Right atrium auricular region (tissue), 2 donors: ENCODE data around the gene PYCARD. TPM values are rescaled to one million over a fixed set of nuclear protein-coding genes. Genes with fewer than 3 reads are reported as not detected.

Source experiments
- DNase-seq: peaks from one replicate; pipeline ENCODE4 v3.0.0-alpha.2; 2019; ENCODE audit warnings: low spot score
- H3K27ac ChIP-seq, 2 donors: fragments of 200-600 bp; sonication (generic); 1 replicate in 1 of 2; 2 replicates in 1 of 2; pipeline ENCODE4 v1.5.1; 2016 to 2019
- H3K27me3 ChIP-seq, 2 donors: fragments of 200-600 bp; sonication (generic); one replicate each; pipeline versions ENCODE4 v1.5.1 to v1.6.0; 2017 to 2019
- H3K36me3 ChIP-seq: fragments of 200-600 bp; sonication (generic); one replicate; pipeline ENCODE4 v1.5.1; 2016
- H3K4me1 ChIP-seq, 2 donors: fragments of 200-600 bp; sonication (generic); one replicate each; pipeline versions ENCODE4 v1.5.1 to v1.6.0; 2017 to 2019
- H3K4me3 ChIP-seq, 2 donors: fragments of 200-600 bp; sonication (generic); 1 replicate in 1 of 2; 2 replicates in 1 of 2; pipeline ENCODE4 v1.5.1; 2017 to 2019; ENCODE audit warnings: mild to moderate bottlenecking in 1 of 2, moderate library complexity in 1 of 2
- H3K9me3 ChIP-seq, 2 donors: fragments of 200-600 bp; sonication (generic); one replicate each; pipeline ENCODE4 v1.5.1; 2019
- CTCF ChIP-seq, 2 donors: fragments of 200-600 bp; sonication (generic); IDR thresholded peaks; one replicate each; pipeline ENCODE4 v1.5.1; 2019; ENCODE audit warnings: antibody characterized with exemption in 2 of 2
- total RNA-seq, 2 donors: library from RNA; depleted of rRNA; stranded (reverse); fragments of >200 nt; gene quantifications; one replicate each; pipeline ENCODE4 v1.1.0, GENCODE V29; 2016

PYCARD gene
- total RNA-seq, 2 donors from 2014 or later: 7.9 to 13.8 TPM

- H3K27ac ChIP-seq: no peak overlapping the region
- H3K36me3 ChIP-seq: peaks cover 78% of the 10 kb centered on the region
- H3K4me1 ChIP-seq: peaks cover 0 to 34% of the 10 kb centered on the region in 2 donors
- no peak overlapping the region for H3K4me3 ChIP-seq
- DNase-seq: no peak
- H3K9me3 ChIP-seq: no peaks in the 10 kb centered on the region
- no peaks in the 10 kb centered on the region for H3K27me3 ChIP-seq
- TF ChIP-seq CTCF (IDR thresholded peaks at IDR 0.05): no peak
These were observed 17.2 kb downstream of the PYCARD start for GRCh38 chr16:31185339-31185738.

- Histone ChIP-seq H3K4me1 (peaks cover 0 to 34% of the 10 kb centered on the region in 2 donors), H3K27ac (no peak overlapping the region)
These were observed 17.7 kb downstream of the PYCARD start for GRCh38 chr16:31184888-31185287.

GRCh38 chr16:31183432-31184428 lies 18.8 kb downstream of the PYCARD start:
- no peak overlapping the region for H3K4me3 ChIP-seq
- H3K36me3 ChIP-seq: peaks cover 62% of the 10 kb centered on the region
- H3K4me1 ChIP-seq: peaks cover 0 to 40% of the 10 kb centered on the region in 2 donors
- no peak overlapping the region for H3K27ac ChIP-seq
- H3K9me3 ChIP-seq: no peaks in the 10 kb centered on the region
- TF ChIP-seq CTCF (IDR thresholded peaks at IDR 0.05): no peak
- no peak for DNase-seq
- no peaks in the 10 kb centered on the region for H3K27me3 ChIP-seq

More at GRCh38 chr16:31184888-31185287, 17.7 kb downstream of the PYCARD start:
- no peak for TF ChIP-seq CTCF (IDR thresholded peaks at IDR 0.05)
- no peaks in the 10 kb centered on the region for H3K27me3 ChIP-seq
- peaks cover 74% of the 10 kb centered on the region for H3K36me3 ChIP-seq
- DNase-seq: no peak
- no peak overlapping the region for H3K4me3 ChIP-seq
- no peaks in the 10 kb centered on the region for H3K9me3 ChIP-seq

GRCh38 chr16:31182391-31182790 lies 20.2 kb downstream of the PYCARD start:
- no peak for TF ChIP-seq CTCF (IDR thresholded peaks at IDR 0.05)
- Histone ChIP-seq H3K4me1 (peaks cover 0 to 42% of the 10 kb centered on the region in 2 donors), H3K27ac (no peak overlapping the region), H3K4me3 (peak overlapping the region in 1 of 2 donors; percentile 99), H3K9me3 (no peaks in the 10 kb centered on the region), H3K36me3 (peaks cover 49% of the 10 kb centered on the region), H3K27me3 (no peaks in the 10 kb centered on the region)
- DNase-seq: no peak

GRCh38 chr16:31181102-31181830 lies 21.3 kb downstream of the PYCARD start:
- peak overlapping the region; percentile 94 to 99 for H3K4me3 ChIP-seq
- H3K4me1 ChIP-seq: peaks cover 0 to 42% of the 10 kb centered on the region in 2 donors
- DNase-seq: peak; percentile 63
- H3K27ac ChIP-seq: peak overlapping the region; percentile 97 to 100
- H3K27me3 ChIP-seq: no peaks in the 10 kb centered on the region
- no peak for TF ChIP-seq CTCF (IDR thresholded peaks at IDR 0.05)
- no peaks in the 10 kb centered on the region for H3K9me3 ChIP-seq
- H3K36me3 ChIP-seq: peaks cover 38% of the 10 kb centered on the region
